HepG2 (cell line): ENCODE measurements around the gene RANBP3. TPM values are rescaled to one million over a fixed set of nuclear protein-coding genes. Genes with fewer than 3 reads are reported as not detected.

Source experiments
- ATF2 ChIP-seq: sonication (generic); formaldehyde crosslinking; IDR thresholded peaks from 2 replicates; pipeline ENCODE4 v1.4.0; 2020; ENCODE audit warnings: missing genetic modification reagents
- ATF7 ChIP-seq, 2 experiments: fragments of 450-650 bp in 1 of 2; sonication (generic) in 1 of 2; formaldehyde crosslinking in 1 of 2; IDR thresholded peaks; 2 replicates each; pipeline versions ENCODE4 v1.4.0 to v1.6.1; 2016 to 2020; ENCODE audit warnings: antibody characterized with exemption in 1 of 2, mild to moderate bottlenecking in 1 of 2, missing genetic modification reagents in 1 of 2
- CBX1 ChIP-seq: IDR thresholded peaks from one replicate; pipeline ENCODE4 v1.6.1; 2016; ENCODE audit warnings: antibody characterized with exemption, low read depth
- CCDC6 ChIP-seq: sonication (generic); formaldehyde crosslinking; IDR thresholded peaks from 2 replicates; pipeline ENCODE4 v1.8.1; 2022; ENCODE audit warnings: mild to moderate bottlenecking, missing genetic modification reagents, moderate library complexity
- E2F1 ChIP-seq: sonication (generic); formaldehyde crosslinking; IDR thresholded peaks from 2 replicates; pipeline ENCODE4 v1.5.0; 2020; ENCODE audit warnings: missing genetic modification reagents
- ETV5 ChIP-seq: IDR thresholded peaks from 2 replicates; pipeline ENCODE4 v1.6.1; 2018; ENCODE audit warnings: missing biosample characterization, missing genetic modification reagents, inconsistent platforms, borderline replicate concordance
- FOXK2 ChIP-seq: fragments of 450-650 bp; IDR thresholded peaks from 2 replicates; pipeline ENCODE4 v1.6.1; 2016
- LBX2 ChIP-seq: sonication (generic); formaldehyde crosslinking; IDR thresholded peaks from 2 replicates; pipeline ENCODE4 v1.5.0; 2020; ENCODE audit warnings: missing genetic modification reagents, mild to moderate bottlenecking, borderline replicate concordance
- NCOA1 ChIP-seq: sonication (generic); formaldehyde crosslinking; IDR thresholded peaks from 2 replicates; pipeline ENCODE4 v1.9.0; 2021; ENCODE audit warnings: missing genetic modification reagents
- PHF8 ChIP-seq: sonication (generic); formaldehyde crosslinking; IDR thresholded peaks from 2 replicates; pipeline ENCODE4 v1.5.0; 2020; ENCODE audit warnings: missing genetic modification reagents
- PTBP1 ChIP-seq: fragments of 200-400 bp; formaldehyde crosslinking; IDR thresholded peaks from 2 replicates; pipeline ENCODE4 v1.6.1; 2018; ENCODE audit warnings: low read length, low read depth; ENCODE audit not compliant: poor library complexity, severe bottlenecking
- TBX3 ChIP-seq: fragments of 450-650 bp; IDR thresholded peaks from 2 replicates; pipeline ENCODE4 v1.6.1; 2017; ENCODE audit warnings: antibody characterized with exemption, mild to moderate bottlenecking, inconsistent platforms, borderline replicate concordance
- ZBTB1 ChIP-seq: sonication (generic); formaldehyde crosslinking; IDR thresholded peaks from 2 replicates; pipeline ENCODE4 v1.4.0; 2020; ENCODE audit warnings: missing genetic modification reagents, borderline replicate concordance
- ZBTB33 ChIP-seq: sonication (generic); formaldehyde crosslinking; IDR thresholded peaks from 2 replicates; pipeline ENCODE4 v1.4.0; 2020; ENCODE audit warnings: missing genetic modification reagents
- ZBTB8A ChIP-seq: sonication (generic); formaldehyde crosslinking; IDR thresholded peaks from 2 replicates; pipeline ENCODE4 v1.4.0; 2020; ENCODE audit warnings: mild to moderate bottlenecking, low read depth, missing genetic modification reagents, borderline replicate concordance
- ZNF446 ChIP-seq: sonication (generic); formaldehyde crosslinking; IDR thresholded peaks from 2 replicates; pipeline ENCODE4 v1.5.0; 2020; ENCODE audit warnings: mild to moderate bottlenecking, missing genetic modification reagents
- ZNF512 ChIP-seq: sonication (generic); formaldehyde crosslinking; IDR thresholded peaks from 2 replicates; pipeline ENCODE4 v1.4.0; 2020; ENCODE audit warnings: mild to moderate bottlenecking, missing genetic modification reagents
- ZNF550 ChIP-seq: sonication (generic); formaldehyde crosslinking; IDR thresholded peaks from 2 replicates; pipeline ENCODE4 v1.4.0; 2020; ENCODE audit warnings: mild to moderate bottlenecking, missing genetic modification reagents, borderline replicate concordance
- ZNF619 ChIP-seq: sonication (generic); formaldehyde crosslinking; IDR thresholded peaks from 2 replicates; pipeline ENCODE4 v1.4.0; 2020; ENCODE audit warnings: mild to moderate bottlenecking, missing genetic modification reagents
- ZNF777 ChIP-seq: sonication (generic); formaldehyde crosslinking; IDR thresholded peaks from 2 replicates; pipeline ENCODE4 v1.4.0; 2020; ENCODE audit warnings: missing genetic modification reagents
- ZNF784 ChIP-seq: sonication (generic); formaldehyde crosslinking; IDR thresholded peaks from 2 replicates; pipeline ENCODE4 v1.5.1; 2020; ENCODE audit warnings: missing genetic modification reagents, mild to moderate bottlenecking, borderline replicate concordance
- ZNF879 ChIP-seq: sonication (generic); formaldehyde crosslinking; IDR thresholded peaks from 2 replicates; pipeline ENCODE4 v1.8.1; 2023; ENCODE audit warnings: missing genetic modification reagents
- polyA plus RNA-seq, 8 experiments: library from polyadenylated mRNA; depleted of rRNA in 3 of 8; stranded (reverse) in 7 of 8; unstranded in 1 of 8; fragments of >200 nt; fragmentation: Illumina TruSeq in 4 of 8; extraction: Trizol in 4 of 8; gene quantifications; 2 replicates each; pipeline versions ENCODE4 v1.2.1 to v1.2.3, GENCODE V29; 2011 to 2016; ENCODE audit warnings: low read depth in 4 of 8, missing spikeins in 1 of 8, mixed read lengths in 1 of 8; ENCODE audit not compliant: insufficient read depth in 1 of 8
- total RNA-seq, 5 experiments: library from RNA; depleted of rRNA; stranded (reverse); fragments of >200 nt; fragmentation: Illumina TruSeq; extraction: Trizol; gene quantifications; 2 replicates each; pipeline ENCODE4 v1.2.3, GENCODE V29; 2016; ENCODE audit warnings: low read depth in 1 of 5

RANBP3 gene
- total and polyA plus RNA-seq, 2 of the 13 experiments (the other 11 are each of a cell fraction or from before 2014, with no cell fraction given), result 39.5 to 149 TPM

GRCh38 chr19:5977785-5978605, at the start of gene RANBP3 (continued):
- TF ChIP-seq ZNF512 (CRISPR knock-in tag) (peak; percentile 95; the same call in 1 of the 2 replicates), PTBP1 (no peak), PHF8 (CRISPR knock-in tag) (peak; percentile 89), ZBTB1 (CRISPR knock-in tag) (peak; percentile 96), CCDC6 (CRISPR knock-in tag) (peak; percentile 100), ZNF784 (peak; percentile 96), FOXK2 (no peak), LBX2 (CRISPR knock-in tag) (peak; percentile 100), NCOA1 (CRISPR knock-in tag) (peak; percentile 94), ATF7 (IDR thresholded peaks at IDR 0.05) (no peak), ATF7 (CRISPR knock-in tag; IDR thresholded peaks at IDR 0.05) (peak; percentile 99), CBX1 (peak; percentile 71), TBX3 (no peak), ZNF777 (CRISPR knock-in tag) (peak; percentile 91), ATF2 (CRISPR knock-in tag) (peak; percentile 96), ZNF550 (peak; percentile 100; the same call in 1 of the 2 replicates), ETV5 (CRISPR knock-in tag) (peak; percentile 87), ZNF446 (CRISPR knock-in tag) (peak; percentile 100), E2F1 (CRISPR knock-in tag) (peak; percentile 100), ZNF619 (CRISPR knock-in tag) (peak; percentile 99), ZBTB33 (peak; percentile 80; the same call in 1 of the 2 replicates), ZNF879 (CRISPR knock-in tag) (peak; percentile 100), ZBTB8A (CRISPR knock-in tag) (peak; percentile 99)
